ENCODE results near the gene ETFBKMT.
A peak's percentile ranks its signal among the peaks of the same experiment; 100 is the strongest.
"Not testable (repeated sequence)": the region's sequence is repeated elsewhere in the genome, so short reads cannot be mapped to it uniquely, and the experiment has no call there.

The ETFBKMT gene

GRCh38 chr12:31658471-31659086, 909 bp upstream of the ETFBKMT start:
- DNase-seq = no peak

GRCh38 chr12:31662176-31662849, 2.8 kb downstream of the ETFBKMT start:
- DNase-seq = no peak

- no peak for DNase-seq
Measured at GRCh38 chr12:31663576-31663975, 4.1 kb downstream of the ETFBKMT start.

GRCh38 chr12:31664038-31664437, 4.5 kb downstream of the ETFBKMT start:
- no peak for DNase-seq

- no peak for DNase-seq
Measured at GRCh38 chr12:31669020-31669419, 9.5 kb downstream of the ETFBKMT start.

- not testable (repeated sequence) for DNase-seq
Measured at GRCh38 chr12:31669582-31669981, 10.1 kb downstream of the ETFBKMT start.

- no peak for DNase-seq
Measured at GRCh38 chr12:31672521-31672920, 13.0 kb downstream of the ETFBKMT start.

- DNase-seq = peak; percentile 68
Measured at GRCh38 chr12:31682136-31682962, 22.9 kb downstream of the ETFBKMT start.

GRCh38 chr12:31685801-31686200, 26.3 kb downstream of the ETFBKMT start:
- no peak for DNase-seq

GRCh38 chr12:31687101-31687527, 27.6 kb downstream of the ETFBKMT start:
- no peak for DNase-seq

- DNase-seq = not testable (repeated sequence)
Measured at GRCh38 chr12:31689921-31690320, 30.4 kb downstream of the ETFBKMT start.

- DNase-seq = no peak
Measured at GRCh38 chr12:31702047-31702446, 42.6 kb downstream of the ETFBKMT start.

GRCh38 chr12:31705621-31706020, 46.1 kb downstream of the ETFBKMT start:
- no peak for DNase-seq

- DNase-seq = not testable (repeated sequence)
Measured at GRCh38 chr12:31708118-31708517, 48.6 kb downstream of the ETFBKMT start.

- DNase-seq = no peak
Measured at GRCh38 chr12:31710021-31710818, 50.7 kb downstream of the ETFBKMT start.

- DNase-seq = no peak
Measured at GRCh38 chr12:31712877-31713276, 53.4 kb downstream of the ETFBKMT start.

GRCh38 chr12:31714406-31715271, 55.2 kb downstream of the ETFBKMT start:
- DNase-seq = no peak

GRCh38 chr12:31715283-31715825, 55.9 kb downstream of the ETFBKMT start:
- no peak for DNase-seq

GRCh38 chr12:31716998-31717397, 57.5 kb downstream of the ETFBKMT start:
- not testable (repeated sequence) for DNase-seq

GRCh38 chr12:31718542-31719198, 59.2 kb downstream of the ETFBKMT start:
- not testable (repeated sequence) for DNase-seq

- DNase-seq = no peak
Measured at GRCh38 chr12:31722580-31722979, 63.1 kb downstream of the ETFBKMT start.

All from NCI-H2081 treated with DMSO at 0.1 percent for 48 hours (cell line).